ENCODE results near the gene MARF1. TPM values are rescaled to one million over a fixed set of nuclear protein-coding genes. Genes with fewer than 3 reads are reported as not detected.
"Not testable (repeated sequence)": the region's sequence is repeated elsewhere in the genome, so short reads cannot be mapped to it uniquely, and the experiment has no call there.

Gene MARF1
- total and polyA plus RNA-seq, 11 donors: 11.4 to 61.3 (median 42.0) TPM

- peaks cover 0 to 12% (median 7%) of the 10 kb centered on the region in 9 donors for H3K36me3 ChIP-seq
- TF ChIP-seq CTCF (IDR thresholded peaks at IDR 0.05): no peak
- TF ChIP-seq POLR2A (IDR thresholded peaks at IDR 0.05): no peak
- H3K27ac ChIP-seq: no peak overlapping the region
- DNase-seq (no peak), ATAC-seq (peak in 1 of 4 donors; percentile 23)
- H3K9me3 ChIP-seq: no peaks in the 10 kb centered on the region
- peaks cover 0 to 32% (median 3%) of the 10 kb centered on the region in 12 donors for H3K4me1 ChIP-seq
- WGBS, 4 donors: 94 to 96% (median 95%) methylated on average over 18 to 20 of the region's 20 CpGs
- intact Hi-C loops (cut with DNase I): no loop called here
- H3K4me3 ChIP-seq: no peak overlapping the region
- H3K27me3 ChIP-seq: no peaks in the 10 kb centered on the region
These were observed 65.7 kb downstream of the MARF1 start for GRCh38 chr16:15576960-15577958.

GRCh38 chr16:15575293-15576049 is 67.5 kb downstream of the MARF1 start:
- DNase-seq (no peak), ATAC-seq (no peak)
- 89 to 98% (median 95%) methylated on average over 4 of the region's 4 CpGs for WGBS, 4 donors
- H3K36me3 ChIP-seq: no peaks in the 10 kb centered on the region
- H3K27ac ChIP-seq: no peak overlapping the region
- H3K9me3 ChIP-seq: no peaks in the 10 kb centered on the region
- H3K4me1 ChIP-seq: peaks cover 0 to 28% (median 0%) of the 10 kb centered on the region in 12 donors
- intact Hi-C loops (cut with DNase I): no loop called here
- TF ChIP-seq CTCF (IDR thresholded peaks at IDR 0.05): no peak
- TF ChIP-seq POLR2A (IDR thresholded peaks at IDR 0.05): no peak
- no peak overlapping the region for H3K4me3 ChIP-seq
- no peaks in the 10 kb centered on the region for H3K27me3 ChIP-seq

DNA sequence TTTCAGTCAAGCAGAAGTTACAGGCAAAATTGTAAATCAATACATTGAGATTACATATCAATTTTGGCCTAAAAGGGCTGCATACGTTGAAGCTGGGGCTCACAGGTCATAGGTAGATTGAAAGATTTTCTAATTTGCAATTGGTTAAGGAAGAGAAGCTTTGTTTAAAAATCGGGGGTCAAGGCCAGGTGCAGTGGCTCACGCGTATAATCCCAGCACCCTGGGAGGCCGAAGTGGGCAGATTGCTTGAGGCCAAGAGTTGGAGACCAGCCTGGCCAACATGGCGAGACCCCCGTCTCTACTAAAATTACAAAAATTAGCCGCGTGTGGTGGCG is 68.4 kb downstream of the MARF1 start:
- H3K27ac ChIP-seq: no peak overlapping the region
- TF ChIP-seq CTCF (IDR thresholded peaks at IDR 0.05) (no peak), POLR2A (IDR thresholded peaks at IDR 0.05) (no peak)
- H3K9me3 ChIP-seq: no peaks in the 10 kb centered on the region
- peaks cover 0 to 5% (median 0%) of the 10 kb centered on the region in 9 donors for H3K36me3 ChIP-seq
- DNase-seq (no peak), ATAC-seq (no peak)
- no peaks in the 10 kb centered on the region for H3K27me3 ChIP-seq
- H3K4me3 ChIP-seq: no peak overlapping the region
- WGBS, 4 donors: 94 to 98% (median 96%) methylated on average over 10 of the region's 10 CpGs
- intact Hi-C loops (cut with DNase I): no loop called here
- peaks cover 0 to 28% (median 0%) of the 10 kb centered on the region in 12 donors for H3K4me1 ChIP-seq

DNA sequence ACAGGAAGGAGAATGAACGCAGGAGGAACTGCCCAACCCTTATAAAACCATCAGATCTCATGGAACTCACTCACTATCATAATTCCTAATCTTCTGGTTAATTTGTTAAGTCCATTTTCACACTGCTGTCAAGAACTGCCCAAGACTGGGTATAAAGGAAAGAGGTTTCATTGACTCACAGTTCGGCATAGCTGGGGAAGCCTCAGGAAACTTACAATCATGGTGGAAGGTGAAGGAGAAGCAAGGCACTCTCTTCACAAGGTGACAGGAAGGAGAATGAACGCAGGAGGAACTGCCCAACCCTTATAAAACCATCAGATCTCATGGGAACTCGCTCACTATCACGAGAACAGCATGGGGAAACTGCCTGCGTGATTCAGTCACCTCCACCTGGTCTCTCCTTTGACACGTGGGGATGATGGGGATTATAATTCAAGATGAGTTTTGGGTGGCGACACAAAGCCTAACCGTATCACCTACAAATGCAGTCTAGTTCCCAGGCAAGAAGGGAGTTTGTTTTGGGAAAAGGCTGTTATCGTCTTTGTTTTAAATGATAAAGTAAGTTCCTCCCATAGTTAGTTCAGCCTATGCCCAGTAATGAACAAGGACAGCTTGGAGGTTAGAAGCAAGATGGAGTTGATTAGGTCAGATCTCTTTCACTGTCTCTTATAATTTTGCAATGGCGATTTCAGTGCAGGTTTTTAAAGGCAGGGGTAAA is 68.9 kb downstream of the MARF1 start:
- WGBS, 4 donors: 93 to 95% (median 93%) methylated on average over 11 of the region's 11 CpGs
- intact Hi-C loops (cut with DNase I); H3K27ac ChIP-seq; DNase-seq; H3K36me3 ChIP-seq; H3K4me3 ChIP-seq; ATAC-seq; H3K9me3 ChIP-seq; H3K27me3 ChIP-seq: not testable (repeated sequence)
- H3K4me1 ChIP-seq: peaks cover 0 to 28% (median 0%) of the 10 kb centered on the region in 12 donors
